ENCODE data around the gene ERBB3. TPM values are rescaled to one million over a fixed set of nuclear protein-coding genes. Genes with fewer than 3 reads are reported as not detected.

ERBB3 gene
- total and polyA plus RNA-seq, 2 experiments from 2014 or later, result 56.1 to 104 TPM

DNA sequence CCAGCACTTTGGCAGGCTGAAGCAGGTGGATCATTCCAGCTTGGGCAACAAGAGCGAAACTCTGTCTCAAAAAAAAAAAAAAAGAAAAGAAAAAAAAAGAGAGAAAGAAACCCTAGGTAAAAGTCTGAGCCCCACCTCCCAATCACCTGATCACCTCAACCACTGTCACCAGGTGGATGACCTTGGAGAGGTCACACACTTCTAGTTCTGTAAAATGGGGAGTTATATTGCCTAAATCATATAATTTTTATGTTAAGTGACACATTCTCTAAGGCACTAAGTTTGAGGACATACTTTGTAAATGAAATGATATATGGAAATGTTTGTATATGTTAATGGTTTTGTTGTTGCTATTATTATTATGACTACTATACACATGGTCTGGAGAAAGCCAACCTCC lies 1.5 kb upstream of the ERBB3 start:
- Histone ChIP-seq H3K36me3 (replicated peaks; ENCODE audit: insufficient read depth, low read depth) (no peaks in the 10 kb centered on the region), H3K9me3 (ENCODE audit: low read depth) (no peaks in the 10 kb centered on the region), H2AFZ (peak overlapping the region; percentile 82), H3K4me3 (no peak overlapping the region), H3K27ac (peak overlapping the region; percentile 99), H3K4me2 (peak overlapping the region; percentile 86), H3K4me1 (ENCODE audit: insufficient read depth) (no peaks in the 10 kb centered on the region), H3K9me2 (replicated peaks; ENCODE audit: insufficient read depth) (no peaks in the 10 kb centered on the region), H3K27me3 (no peaks in the 10 kb centered on the region), H4K20me1 (ENCODE audit: insufficient read depth, poor library complexity, severe bottlenecking) (no peaks in the 10 kb centered on the region), H3K79me2 (peaks cover 16% of the 10 kb centered on the region)
- no peak for DNase-seq (ENCODE audit: low spot score)
- no peak for TF ChIP-seq EZH2 (IDR thresholded peaks at IDR 0.05; ENCODE audit: borderline replicate concordance)
- TF ChIP-seq EZH2phosphoT487 (IDR thresholded peaks at IDR 0.05; ENCODE audit: low read depth, severe bottlenecking, unreplicated experiment), result no peak
- TF ChIP-seq, protein P1, sequence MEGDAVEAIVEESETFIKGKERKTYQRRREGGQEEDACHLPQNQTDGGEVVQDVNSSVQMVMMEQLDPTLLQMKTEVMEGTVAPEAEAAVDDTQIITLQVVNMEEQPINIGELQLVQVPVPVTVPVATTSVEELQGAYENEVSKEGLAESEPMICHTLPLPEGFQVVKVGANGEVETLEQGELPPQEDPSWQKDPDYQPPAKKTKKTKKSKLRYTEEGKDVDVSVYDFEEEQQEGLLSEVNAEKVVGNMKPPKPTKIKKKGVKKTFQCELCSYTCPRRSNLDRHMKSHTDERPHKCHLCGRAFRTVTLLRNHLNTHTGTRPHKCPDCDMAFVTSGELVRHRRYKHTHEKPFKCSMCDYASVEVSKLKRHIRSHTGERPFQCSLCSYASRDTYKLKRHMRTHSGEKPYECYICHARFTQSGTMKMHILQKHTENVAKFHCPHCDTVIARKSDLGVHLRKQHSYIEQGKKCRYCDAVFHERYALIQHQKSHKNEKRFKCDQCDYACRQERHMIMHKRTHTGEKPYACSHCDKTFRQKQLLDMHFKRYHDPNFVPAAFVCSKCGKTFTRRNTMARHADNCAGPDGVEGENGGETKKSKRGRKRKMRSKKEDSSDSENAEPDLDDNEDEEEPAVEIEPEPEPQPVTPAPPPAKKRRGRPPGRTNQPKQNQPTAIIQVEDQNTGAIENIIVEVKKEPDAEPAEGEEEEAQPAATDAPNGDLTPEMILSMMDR (IDR thresholded peaks at IDR 0.05; ENCODE audit: poor library complexity), result no peak
- 100% methylated on average over 1 of the region's 1 CpG for WGBS (ENCODE audit: low lambda C conversion rate, missing lambda C conversion rate)

DNA sequence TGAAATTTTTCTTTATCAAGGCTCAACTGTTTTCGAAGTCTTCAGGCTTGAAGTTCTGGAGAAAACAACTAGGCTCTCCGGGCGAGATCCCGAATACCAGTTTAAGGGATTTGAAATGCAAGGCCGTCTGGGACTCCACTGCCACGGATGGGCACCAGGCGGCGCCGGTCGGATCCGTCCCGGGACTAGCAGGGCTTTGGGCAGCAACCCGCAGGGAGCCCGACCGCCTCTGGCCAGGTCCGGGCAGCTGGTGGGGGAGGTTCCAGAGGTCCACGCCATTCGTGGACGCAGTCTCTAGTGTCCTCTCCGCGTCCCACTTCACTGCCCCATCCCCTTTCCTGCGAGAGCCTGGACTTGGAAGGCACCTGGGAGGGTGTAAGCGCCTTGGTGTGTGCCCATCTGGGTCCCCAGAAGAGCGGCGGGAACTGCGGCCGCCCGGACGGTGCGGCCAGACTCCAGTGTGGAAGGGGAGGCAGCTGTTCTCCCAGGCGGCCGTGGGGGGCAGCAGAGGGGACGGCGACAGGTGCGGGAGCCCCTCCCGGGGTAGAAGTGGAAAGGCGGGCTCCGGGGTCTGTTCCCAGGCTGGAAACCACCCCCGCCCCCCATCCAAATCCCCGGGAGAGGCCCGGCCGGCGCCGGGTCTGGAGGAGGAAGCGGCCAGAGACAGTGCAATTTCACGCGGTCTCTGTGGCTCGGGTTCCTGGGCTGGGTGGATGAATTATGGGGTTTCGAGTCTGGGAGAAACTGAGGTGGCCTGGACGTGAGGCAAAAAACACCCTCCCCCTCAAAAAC lies 838 bp upstream of the ERBB3 start:
- Histone ChIP-seq H3K79me2 (peaks cover 23% of the 10 kb centered on the region), H3K27ac (peak overlapping the region; percentile 99), H3K4me3 (peak overlapping the region; percentile 52), H3K27me3 (no peaks in the 10 kb centered on the region), H2AFZ (peak overlapping the region; percentile 82), H3K4me2 (peak overlapping the region; percentile 86), H4K20me1 (ENCODE audit: insufficient read depth, poor library complexity, severe bottlenecking) (no peaks in the 10 kb centered on the region), H3K4me1 (ENCODE audit: insufficient read depth) (no peaks in the 10 kb centered on the region), H3K9me3 (ENCODE audit: low read depth) (no peaks in the 10 kb centered on the region), H3K9me2 (replicated peaks; ENCODE audit: insufficient read depth) (no peaks in the 10 kb centered on the region), H3K36me3 (replicated peaks; ENCODE audit: insufficient read depth, low read depth) (no peaks in the 10 kb centered on the region)
- 2% methylated on average over 45 of the region's 50 CpGs for WGBS (ENCODE audit: low lambda C conversion rate, missing lambda C conversion rate)
- TF ChIP-seq, protein P1 (IDR thresholded peaks at IDR 0.05; ENCODE audit: poor library complexity), result peak; percentile 60
- TF ChIP-seq EZH2 (IDR thresholded peaks at IDR 0.05; ENCODE audit: borderline replicate concordance) (no peak), EZH2phosphoT487 (IDR thresholded peaks at IDR 0.05; ENCODE audit: low read depth, severe bottlenecking, unreplicated experiment) (no peak)
- peak; percentile 93 for DNase-seq (ENCODE audit: low spot score)

DNA sequence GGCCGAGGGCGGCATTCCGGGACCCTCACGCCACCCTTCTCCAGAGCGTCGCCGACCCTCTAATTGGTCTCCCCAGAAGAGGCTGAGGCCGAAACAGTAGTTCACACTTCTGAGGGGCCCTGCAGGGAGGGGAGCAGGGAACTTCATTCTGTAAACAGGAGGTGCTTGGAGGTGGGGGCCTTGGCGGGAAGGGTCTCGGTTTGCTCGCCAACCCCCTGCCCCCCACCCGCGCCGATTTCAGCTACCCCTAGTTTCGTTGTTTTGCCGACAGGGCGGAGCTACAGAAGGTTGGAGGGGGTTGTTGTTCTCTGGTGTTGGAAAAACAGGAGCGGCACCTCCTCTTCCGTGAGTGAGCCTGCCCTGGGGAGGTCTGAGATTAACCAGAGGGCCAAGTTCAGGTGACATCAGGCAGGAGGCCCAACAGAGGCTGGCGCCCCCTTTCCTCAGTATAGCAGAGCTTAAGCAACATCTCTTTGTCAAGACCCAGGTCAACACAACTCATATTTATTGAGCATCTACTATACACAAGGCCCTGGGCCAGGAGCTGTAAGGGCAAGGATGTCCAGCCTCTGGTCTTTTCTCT lies 682 bp downstream of the ERBB3 start:
- Histone ChIP-seq H3K27me3 (no peaks in the 10 kb centered on the region), H4K20me1 (ENCODE audit: insufficient read depth, poor library complexity, severe bottlenecking) (no peaks in the 10 kb centered on the region), H3K36me3 (replicated peaks; ENCODE audit: insufficient read depth, low read depth) (no peaks in the 10 kb centered on the region), H3K4me2 (peak overlapping the region; percentile 86), H3K9me2 (replicated peaks; ENCODE audit: insufficient read depth) (no peaks in the 10 kb centered on the region), H3K4me3 (peak overlapping the region; percentile 52), H3K27ac (peak overlapping the region; percentile 99), H3K4me1 (ENCODE audit: insufficient read depth) (no peaks in the 10 kb centered on the region), H2AFZ (no peak overlapping the region), H3K9me3 (ENCODE audit: low read depth) (no peaks in the 10 kb centered on the region), H3K79me2 (peaks cover 36% of the 10 kb centered on the region)
- DNase-seq (ENCODE audit: low spot score), result peak; percentile 89
- TF ChIP-seq, protein P1 (IDR thresholded peaks at IDR 0.05; ENCODE audit: poor library complexity), result peak; percentile 3
- TF ChIP-seq EZH2phosphoT487 (IDR thresholded peaks at IDR 0.05; ENCODE audit: low read depth, severe bottlenecking, unreplicated experiment), result no peak
- WGBS (ENCODE audit: low lambda C conversion rate, missing lambda C conversion rate), result 3% methylated on average over 9 of the region's 20 CpGs
